Left lung (tissue), 10 donors: ENCODE measurements around the gene TIAM2. TPM values are rescaled to one million over a fixed set of nuclear protein-coding genes. Genes with fewer than 3 reads are reported as not detected.

Experiments used
- ATAC-seq: fragments of 200-7000 bp; cut with Tn5 transposase; one replicate; pipeline ENCODE4 v1.9.1; 2020; ENCODE audit warnings: moderate library complexity
- DNase-seq, 4 donors: peaks; one replicate each; pipeline ENCODE4 v3.0.0-alpha.2; 2013 to 2020
- H3K27ac ChIP-seq, 2 donors: fragments of 200-600 bp; sonication (generic) in 1 of 2; one replicate each; pipeline versions ENCODE4 v1.5.0 to v1.8.0; 2020 to 2021
- H3K27me3 ChIP-seq, 2 donors: fragments of 200-600 bp; sonication (generic) in 1 of 2; one replicate each; pipeline versions ENCODE4 v1.5.0 to v1.8.0; 2020 to 2021
- H3K36me3 ChIP-seq, 2 donors: fragments of 200-600 bp; sonication (generic) in 1 of 2; one replicate each; pipeline versions ENCODE4 v1.5.0 to v1.8.0; 2020 to 2021
- H3K4me1 ChIP-seq, 2 donors: fragments of 200-600 bp; one replicate each; pipeline ENCODE4 v1.8.0; 2021
- H3K4me3 ChIP-seq, 2 donors: fragments of 200-600 bp; sonication (generic) in 1 of 2; one replicate each; pipeline versions ENCODE4 v1.5.0 to v1.8.0; 2020 to 2021; ENCODE audit warnings: mild to moderate bottlenecking in 1 of 2
- H3K9me3 ChIP-seq, 2 donors: fragments of 200-600 bp; sonication (generic) in 1 of 2; one replicate each; pipeline versions ENCODE4 v1.5.0 to v1.8.0; 2020 to 2021
- intact Hi-C, 2 donors: fragments of 100-400 bp; cut with DNase I; formaldehyde crosslinking; loops; one replicate each; pipeline versions ENCODE4 v1.11.2 to v1.14.2; 2022
- polyA plus RNA-seq, 6 donors: library from polyadenylated mRNA; unstranded; fragments of 120-200 nt; gene quantifications; one replicate each; pipeline ENCODE4 v1.2.1, GENCODE V29; 2013; ENCODE audit not compliant: insufficient read length in 6 of 6
- total RNA-seq, 2 donors: library from RNA; stranded (reverse); fragmentation: NEBNext Ultra II Directional; extraction: Animal tissue kit (Norgen Biotek cat#: 25700); gene quantifications; one replicate each; pipeline ENCODE4 v1.2.1, GENCODE V29; 2021
- TF ChIP-seq, protein P1 (sequence below), 2 donors: fragments of 200-600 bp; sonication (generic) in 1 of 2; IDR thresholded peaks; one replicate each; pipeline versions ENCODE4 v1.5.0 to v1.8.0; 2021; ENCODE audit warnings: antibody characterized with exemption in 2 of 2
- donor health status: DM: no; HTN: yes; CAD: no.
- donor health status: DM: no; HTN: no; CAD: no.

TIAM2 gene
- total and polyA plus RNA-seq, 8 donors = 6.9 to 25.0 (median 20.6) TPM

- H3K36me3 ChIP-seq = peaks cover 0 to 55% of the 10 kb centered on the region in 2 donors
- no peaks in the 10 kb centered on the region for H3K27me3 ChIP-seq
- DNase-seq = no peak
- no peak overlapping the region for H3K27ac ChIP-seq
- ATAC-seq = no peak
- intact Hi-C loops = no loop called here
- no peak overlapping the region for H3K4me3 ChIP-seq
- no peaks in the 10 kb centered on the region for H3K4me1 ChIP-seq
- TF ChIP-seq, protein P1, sequence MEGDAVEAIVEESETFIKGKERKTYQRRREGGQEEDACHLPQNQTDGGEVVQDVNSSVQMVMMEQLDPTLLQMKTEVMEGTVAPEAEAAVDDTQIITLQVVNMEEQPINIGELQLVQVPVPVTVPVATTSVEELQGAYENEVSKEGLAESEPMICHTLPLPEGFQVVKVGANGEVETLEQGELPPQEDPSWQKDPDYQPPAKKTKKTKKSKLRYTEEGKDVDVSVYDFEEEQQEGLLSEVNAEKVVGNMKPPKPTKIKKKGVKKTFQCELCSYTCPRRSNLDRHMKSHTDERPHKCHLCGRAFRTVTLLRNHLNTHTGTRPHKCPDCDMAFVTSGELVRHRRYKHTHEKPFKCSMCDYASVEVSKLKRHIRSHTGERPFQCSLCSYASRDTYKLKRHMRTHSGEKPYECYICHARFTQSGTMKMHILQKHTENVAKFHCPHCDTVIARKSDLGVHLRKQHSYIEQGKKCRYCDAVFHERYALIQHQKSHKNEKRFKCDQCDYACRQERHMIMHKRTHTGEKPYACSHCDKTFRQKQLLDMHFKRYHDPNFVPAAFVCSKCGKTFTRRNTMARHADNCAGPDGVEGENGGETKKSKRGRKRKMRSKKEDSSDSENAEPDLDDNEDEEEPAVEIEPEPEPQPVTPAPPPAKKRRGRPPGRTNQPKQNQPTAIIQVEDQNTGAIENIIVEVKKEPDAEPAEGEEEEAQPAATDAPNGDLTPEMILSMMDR (IDR thresholded peaks at IDR 0.05) = no peak
- H3K9me3 ChIP-seq = no peaks in the 10 kb centered on the region
These were observed 264.1 kb downstream of the TIAM2 start for GRCh38 chr6:155259204-155259603.

GRCh38 chr6:155259897-155260296, 264.8 kb downstream of the TIAM2 start:
- no peak for DNase-seq
- ATAC-seq = peak; percentile 68
- no peaks in the 10 kb centered on the region for H3K4me1 ChIP-seq
- no peak overlapping the region for H3K4me3 ChIP-seq
- H3K36me3 ChIP-seq = peaks cover 0 to 48% of the 10 kb centered on the region in 2 donors
- intact Hi-C loops = no loop called here
- no peak overlapping the region for H3K27ac ChIP-seq
- TF ChIP-seq, protein P1 (IDR thresholded peaks at IDR 0.05) = no peak
- H3K9me3 ChIP-seq = no peaks in the 10 kb centered on the region
- H3K27me3 ChIP-seq = no peaks in the 10 kb centered on the region

- TF ChIP-seq, protein P1 (IDR thresholded peaks at IDR 0.05) = no peak
- Histone ChIP-seq H3K4me1 (no peaks in the 10 kb centered on the region), H3K36me3 (peaks cover 0 to 41% of the 10 kb centered on the region in 2 donors), H3K4me3 (no peak overlapping the region), H3K27me3 (no peaks in the 10 kb centered on the region), H3K9me3 (no peaks in the 10 kb centered on the region), H3K27ac (no peak overlapping the region)
- DNase-seq (no peak), ATAC-seq (no peak)
- intact Hi-C loops = no loop called here
These were observed 265.6 kb downstream of the TIAM2 start for GRCh38 chr6:155260686-155261085.

- H3K27ac ChIP-seq = no peak overlapping the region
- ATAC-seq = no peak
- intact Hi-C loops = no loop called here
- no peaks in the 10 kb centered on the region for H3K27me3 ChIP-seq
- peaks cover 0 to 38% of the 10 kb centered on the region in 2 donors for H3K36me3 ChIP-seq
- no peaks in the 10 kb centered on the region for H3K4me1 ChIP-seq
- DNase-seq = no peak
- H3K9me3 ChIP-seq = no peaks in the 10 kb centered on the region
- TF ChIP-seq, protein P1 (IDR thresholded peaks at IDR 0.05) = no peak
- H3K4me3 ChIP-seq = no peak overlapping the region
These were observed 266.2 kb downstream of the TIAM2 start for GRCh38 chr6:155261111-155261900.

GRCh38 chr6:155262655-155263054, 267.5 kb downstream of the TIAM2 start:
- TF ChIP-seq, protein P1 (IDR thresholded peaks at IDR 0.05) = no peak
- no peak overlapping the region for H3K27ac ChIP-seq
- DNase-seq (no peak), ATAC-seq (no peak)
- H3K4me1 ChIP-seq = no peaks in the 10 kb centered on the region
- intact Hi-C loops = no loop called here
- H3K36me3 ChIP-seq = peaks cover 0 to 26% of the 10 kb centered on the region in 2 donors
- no peaks in the 10 kb centered on the region for H3K9me3 ChIP-seq
- H3K4me3 ChIP-seq = no peak overlapping the region
- no peaks in the 10 kb centered on the region for H3K27me3 ChIP-seq
